Measurements from ENCODE around the gene NPPB.
"Not testable (repeated sequence)": the region's sequence is repeated elsewhere in the genome, so short reads cannot be mapped to it uniquely, and the experiment has no call there.

- TF ChIP-seq CTCF (conservative IDR thresholded peaks at IDR 0.05; ENCODE audit: low read length); EZH2phosphoT487 (IDR thresholded peaks at IDR 0.05; ENCODE audit: borderline replicate concordance): not testable (repeated sequence)
Measured at GRCh38 chr1:11904156-11904555, 45.4 kb upstream of the NPPB start.
